ENCODE measurements around the gene PLXDC2.
"Not testable (repeated sequence)": the region's sequence is repeated elsewhere in the genome, so short reads cannot be mapped to it uniquely, and the experiment has no call there.

PLXDC2 gene

DNA sequence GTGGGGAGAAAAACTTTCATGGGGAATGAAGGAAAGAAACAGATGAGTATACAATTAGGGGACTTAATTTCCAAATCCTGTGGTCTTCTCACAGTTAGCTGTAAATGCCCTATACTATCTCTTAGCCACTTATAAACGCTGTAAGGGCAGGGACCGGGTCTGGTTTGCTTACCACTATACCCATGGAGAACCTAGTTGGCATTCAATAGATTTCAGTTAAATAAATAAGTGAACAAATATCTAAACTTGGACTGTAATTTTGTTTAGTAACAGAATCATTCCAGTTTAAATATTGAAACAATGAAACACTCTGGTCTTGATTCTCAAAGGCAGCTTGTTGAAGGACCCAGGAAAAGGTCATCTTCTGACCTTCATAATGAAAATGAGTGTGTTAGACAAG is 158.3 kb downstream of the PLXDC2 start:
- DNase-seq = no peak

DNA sequence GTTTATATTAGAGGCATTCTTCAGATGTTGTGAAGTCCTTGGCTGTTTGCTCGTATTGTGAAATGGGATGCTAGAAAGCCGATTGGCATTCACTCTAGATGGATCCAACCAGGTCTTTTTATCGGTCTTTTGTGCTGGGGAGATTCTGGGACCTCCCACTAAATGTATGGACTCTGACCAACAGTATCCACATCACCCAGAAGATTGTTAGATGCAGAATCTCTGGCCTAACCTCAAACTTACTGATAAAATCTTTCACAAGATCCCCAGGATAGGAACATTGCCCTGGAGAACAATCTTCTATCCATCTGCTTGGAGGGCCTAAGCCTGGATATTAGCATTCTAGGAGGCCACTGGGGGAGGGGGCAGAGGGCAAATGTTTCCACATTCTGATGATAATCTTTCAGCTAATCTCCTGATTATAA is 160.9 kb downstream of the PLXDC2 start:
- DNase-seq = no peak

DNA sequence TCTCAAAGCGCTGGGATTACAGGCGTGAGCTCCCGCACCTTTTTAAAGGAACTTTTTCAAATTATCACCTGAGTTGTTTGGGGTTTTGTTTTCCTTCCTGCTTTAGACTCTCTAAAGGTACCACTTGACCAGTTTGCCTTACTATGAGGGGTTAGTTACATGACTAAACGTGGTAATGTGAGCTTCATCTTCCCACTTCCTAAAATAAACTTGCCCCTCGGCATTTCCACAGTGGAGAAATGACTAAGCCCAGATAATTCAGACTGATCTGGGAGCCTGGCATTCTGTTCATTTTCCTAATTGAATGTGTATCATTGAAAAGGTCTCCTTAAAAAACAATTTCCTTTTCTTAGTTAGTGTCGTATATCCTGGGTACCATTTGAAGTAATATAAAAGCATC is 163.4 kb downstream of the PLXDC2 start:
- no peak for DNase-seq

GRCh38 chr10:19983880-19984565 is 167.8 kb downstream of the PLXDC2 start:
- DNase-seq = no peak

DNA sequence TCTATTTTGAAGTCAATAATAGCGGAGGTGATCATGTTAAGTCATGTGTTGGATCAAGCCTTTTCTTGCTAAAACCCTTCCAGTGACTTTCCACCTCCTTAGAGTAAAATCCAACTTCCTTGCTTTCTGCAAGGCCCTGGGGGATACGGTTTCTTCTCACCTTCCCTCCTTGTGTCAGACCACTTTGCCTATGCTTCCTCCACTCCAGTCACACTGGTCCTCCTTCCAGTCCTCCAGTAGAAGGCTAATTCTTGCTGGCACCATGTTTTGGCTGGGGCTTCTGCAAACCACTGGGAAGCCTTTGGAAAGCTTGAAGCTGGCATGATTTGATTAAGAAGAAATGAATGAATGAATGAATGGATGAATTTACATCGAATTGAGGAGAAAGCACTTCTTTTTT is 169.5 kb downstream of the PLXDC2 start:
- DNase-seq = no peak

DNA sequence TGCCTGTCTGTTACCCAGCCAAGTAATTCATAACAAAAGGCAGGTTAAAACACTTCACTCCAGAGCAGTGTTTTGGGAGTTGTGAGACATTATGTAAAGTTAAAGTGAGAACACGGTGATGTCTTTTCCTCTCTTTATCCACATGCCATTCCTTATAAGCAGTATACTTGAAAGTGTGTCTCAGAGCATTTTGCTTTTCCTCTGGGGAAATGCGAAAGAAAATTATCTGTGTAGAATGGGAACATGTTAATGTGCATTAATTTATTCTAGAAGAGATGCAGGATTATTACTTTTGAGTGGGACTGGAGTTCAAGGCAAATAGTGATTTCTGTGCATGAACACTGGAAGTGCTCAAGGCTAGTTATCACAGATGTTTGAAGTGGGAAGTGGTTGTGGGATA is 170.4 kb downstream of the PLXDC2 start:
- DNase-seq = peak in 1 of 51 donors; percentile 19

DNA sequence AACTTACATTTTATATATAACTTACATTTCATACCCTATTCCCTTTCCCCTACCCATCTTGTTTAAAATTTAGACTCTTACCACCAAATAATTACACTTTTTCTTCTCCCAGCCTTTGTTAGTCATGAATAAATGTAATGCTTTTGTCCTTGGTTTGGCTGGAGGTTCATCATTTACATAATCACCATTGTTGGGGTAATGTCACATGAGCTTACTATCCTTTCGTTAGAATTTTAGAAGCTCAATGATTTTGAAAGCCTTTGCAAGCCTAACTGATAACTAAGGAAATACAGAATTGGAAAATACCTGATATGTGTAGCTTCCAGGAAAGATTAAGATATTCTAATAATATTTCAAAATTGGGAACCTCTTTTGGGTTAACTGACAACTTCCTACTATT is 171.7 kb downstream of the PLXDC2 start:
- no peak for DNase-seq

GRCh38 chr10:19993714-19994315 is 177.6 kb downstream of the PLXDC2 start:
- no peak for DNase-seq

DNA sequence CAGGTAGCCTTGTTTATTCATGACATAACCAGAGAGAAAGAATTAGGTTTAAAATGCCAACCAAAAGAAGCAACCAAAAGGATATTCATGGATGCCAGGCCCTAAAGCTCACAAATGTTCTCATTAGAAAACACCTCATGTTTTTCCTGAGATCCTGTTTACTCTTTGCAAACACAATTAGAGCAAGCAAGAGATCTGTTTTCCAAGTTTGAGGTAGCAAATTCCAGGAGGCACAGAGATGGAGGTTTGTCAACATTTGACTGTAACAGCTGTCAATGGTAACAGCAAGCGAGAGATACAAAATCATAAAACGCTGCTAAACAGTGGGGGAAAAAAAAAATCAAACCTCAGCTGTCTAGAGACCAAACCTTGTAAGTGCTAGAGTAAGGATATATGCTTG is 182.2 kb downstream of the PLXDC2 start:
- peak in 1 of 51 donors; percentile 12 for DNase-seq

DNA sequence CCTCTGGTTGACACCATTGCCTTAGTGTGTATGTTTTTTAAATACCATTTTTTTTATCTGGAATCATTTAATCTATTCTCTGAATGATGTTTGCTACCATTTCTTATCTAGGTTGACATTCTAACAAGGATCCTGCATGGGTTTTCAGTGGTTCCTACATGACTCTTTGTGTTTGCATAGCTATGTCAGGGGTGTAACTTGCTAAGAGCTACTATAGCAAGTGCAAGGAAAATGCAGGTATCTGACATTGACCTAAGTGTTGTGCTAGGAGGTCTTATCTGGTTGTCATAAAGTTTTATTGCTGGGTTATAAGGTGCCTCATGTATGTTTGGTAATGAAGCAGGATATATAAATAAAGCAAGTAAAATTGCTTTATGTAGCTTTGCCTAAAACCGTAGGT is 183.2 kb downstream of the PLXDC2 start:
- DNase-seq = no peak

DNA sequence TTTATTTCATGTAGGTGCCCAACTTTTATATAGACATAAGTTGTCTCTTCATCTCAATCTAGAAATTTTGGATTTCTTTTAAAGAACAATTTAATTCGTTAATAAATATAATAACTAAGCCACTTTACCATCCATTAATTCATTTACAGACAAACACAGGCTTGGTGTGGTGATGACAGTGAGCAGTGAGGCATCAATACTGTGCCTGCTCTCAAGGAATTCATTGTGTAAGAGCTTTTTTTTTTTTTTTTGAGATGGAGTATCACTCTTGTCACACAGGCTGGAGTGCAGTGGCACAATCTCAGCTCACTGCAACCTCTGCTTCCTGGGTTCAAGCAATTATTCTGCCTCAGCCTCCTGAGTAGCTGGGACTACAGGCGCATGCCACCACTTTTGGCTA is 185.8 kb downstream of the PLXDC2 start:
- not testable (repeated sequence) for DNase-seq

- DNase-seq = no peak
Observed at GRCh38 chr10:20002657-20003056, 186.4 kb downstream of the PLXDC2 start.

GRCh38 chr10:20004087-20004523 is 187.9 kb downstream of the PLXDC2 start:
- DNase-seq = peak in 27 of 51 donors; percentile 8 to 73 (median 30)

- DNase-seq = peak in 1 of 51 donors; percentile 8
Observed at GRCh38 chr10:20005638-20006037, 189.4 kb downstream of the PLXDC2 start.

DNA sequence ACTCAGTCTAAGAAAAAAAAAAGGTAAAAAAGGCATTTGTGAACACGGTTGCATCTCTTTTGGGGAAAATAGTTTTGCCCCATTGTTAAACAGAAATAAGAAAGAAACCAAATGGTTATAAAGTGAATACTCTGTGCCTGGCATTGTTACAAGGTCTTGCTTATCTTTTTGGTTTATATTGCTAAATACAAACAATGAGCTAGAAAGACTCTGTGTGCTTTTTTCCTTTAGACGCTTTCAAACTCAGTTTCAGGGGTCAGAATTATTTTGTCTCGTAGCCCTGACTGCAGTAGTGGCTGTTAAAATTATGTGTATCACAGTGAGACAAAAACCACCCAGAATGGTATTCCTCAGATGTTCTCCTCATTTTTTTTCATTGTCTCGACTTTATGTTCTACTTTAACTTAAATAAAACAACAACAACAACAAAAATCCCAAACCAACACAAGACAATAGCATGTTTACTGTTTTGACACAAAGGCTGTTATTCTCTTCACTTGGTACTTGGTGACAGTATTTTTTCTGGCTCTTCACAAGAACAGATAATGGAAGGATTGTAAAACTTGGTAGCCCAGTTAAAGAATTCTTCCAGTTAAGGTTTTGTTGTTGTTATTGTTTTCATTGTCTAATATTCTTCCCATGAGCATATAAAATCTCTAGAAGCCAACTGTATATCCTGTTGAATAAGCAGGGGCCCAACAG is 190.1 kb downstream of the PLXDC2 start:
- DNase-seq = peak in 1 of 51 donors; percentile 66

DNA sequence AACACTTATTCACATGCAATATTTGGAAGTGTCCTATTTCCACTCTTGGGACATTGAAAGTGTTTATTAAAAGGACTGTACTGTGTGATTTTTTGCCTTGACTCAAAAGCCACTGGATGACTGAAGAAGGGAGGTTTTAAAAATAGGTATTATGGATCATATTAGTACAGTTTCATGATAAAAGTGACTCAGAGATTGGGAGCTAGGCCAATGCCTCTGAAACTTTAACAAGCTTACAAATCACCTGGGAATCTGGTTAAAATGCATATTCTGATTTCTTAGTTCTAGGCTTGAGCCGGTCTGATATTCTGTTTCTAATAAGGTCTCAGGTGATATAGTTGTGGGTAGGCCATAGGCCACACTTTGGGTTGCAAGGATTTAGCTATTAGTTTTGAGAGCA is 191.2 kb downstream of the PLXDC2 start:
- DNase-seq = peak in 1 of 51 donors; percentile 56

- DNase-seq = no peak
Observed at GRCh38 chr10:20013991-20014750, 197.9 kb downstream of the PLXDC2 start.

DNA sequence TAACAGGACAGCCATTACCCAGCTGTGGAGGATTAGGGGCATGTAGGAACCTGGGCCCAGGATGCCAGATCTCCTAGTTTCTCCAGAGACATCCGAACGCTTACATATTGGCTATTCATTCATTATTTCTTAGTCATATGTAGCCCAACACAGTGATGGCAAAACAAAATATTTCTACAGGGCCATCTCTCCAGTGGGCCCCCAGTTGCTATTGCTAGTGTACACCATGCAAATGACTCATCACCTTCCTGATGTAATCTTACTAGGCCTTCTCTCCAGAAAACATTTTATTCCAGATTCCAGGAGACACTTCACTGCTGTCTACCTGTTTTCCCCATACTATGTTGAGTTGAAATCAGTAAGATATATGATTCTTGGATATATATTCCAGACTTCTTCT is 201.7 kb downstream of the PLXDC2 start:
- no peak for DNase-seq

- DNase-seq = no peak
Observed at GRCh38 chr10:20020677-20021076, 204.4 kb downstream of the PLXDC2 start.

- DNase-seq = no peak
Observed at GRCh38 chr10:20029523-20029922, 213.3 kb downstream of the PLXDC2 start.

DNA sequence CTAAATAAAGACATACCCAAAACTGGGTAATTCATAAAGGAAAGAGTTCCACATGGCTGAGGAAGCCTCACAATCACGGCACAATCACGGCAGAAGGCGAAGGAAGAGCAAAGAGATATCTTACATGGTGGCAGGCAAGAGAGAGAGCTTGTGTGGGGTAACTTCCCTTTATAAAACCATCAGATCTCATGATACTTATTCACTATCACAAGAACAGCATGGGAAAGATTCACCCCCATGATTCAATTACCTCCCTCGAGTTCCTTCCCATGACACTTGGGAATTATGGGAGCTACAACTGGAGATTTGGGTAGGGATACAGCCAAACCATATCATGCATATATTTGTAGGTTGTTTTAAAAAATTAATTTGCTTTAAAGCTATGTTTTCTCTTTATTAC is 217.2 kb downstream of the PLXDC2 start:
- DNase-seq = no peak

DNA sequence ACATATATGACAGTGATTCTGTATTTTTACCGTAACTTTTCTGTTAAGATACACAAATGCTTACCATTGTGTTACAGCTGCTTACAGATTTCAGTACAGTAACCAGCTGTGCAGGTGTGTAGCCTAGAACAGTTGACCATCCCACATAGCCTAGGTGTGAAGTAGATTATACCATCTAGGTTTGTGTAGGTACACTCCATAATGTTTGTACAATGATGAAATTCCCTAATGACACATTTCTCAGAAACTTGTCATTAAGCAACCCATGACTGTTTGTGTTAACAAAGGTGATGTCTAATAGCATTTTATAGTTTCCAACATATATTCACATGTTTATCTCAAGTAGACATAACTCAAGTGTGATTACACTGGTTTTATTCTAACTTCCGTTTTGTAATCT is 218.5 kb downstream of the PLXDC2 start:
- no peak for DNase-seq

Data from hypothalamus (tissue), 51 donors.